ENCODE measurements around the gene KPTN. TPM values are rescaled to one million over a fixed set of nuclear protein-coding genes. Genes with fewer than 3 reads are reported as not detected.

Gene KPTN
- total and polyA plus RNA-seq, 4 donors, result 2.3 to 6.0 (median 4.0) TPM

DNA sequence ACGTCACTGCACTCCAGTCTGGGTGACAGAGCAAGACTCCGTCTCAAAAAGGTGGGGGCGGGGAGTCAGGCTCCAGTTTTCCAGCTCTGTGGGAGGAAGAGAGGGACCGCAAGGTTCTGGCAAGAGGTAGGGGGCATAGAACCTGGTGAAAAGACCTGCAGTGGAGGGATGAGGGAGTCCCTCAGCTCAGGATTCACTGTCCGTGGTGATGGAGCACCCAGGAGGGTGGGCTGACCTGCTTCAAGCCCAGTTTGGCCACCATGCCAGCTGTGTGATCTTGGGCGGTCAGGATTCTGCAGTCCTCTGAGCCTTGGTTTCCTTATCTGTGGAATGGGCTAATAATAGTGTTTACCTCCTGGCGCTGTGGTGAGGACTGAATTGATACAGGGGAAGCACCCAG is 33.5 kb downstream of the KPTN start:
- Histone ChIP-seq H3K27me3 (ENCODE audit: control insufficient read depth in 4 of 4, insufficient read depth in 4 of 4, low read length in 3 of 4) (peaks cover 3 to 12% (median 6%) of the 10 kb centered on the region in 4 donors), H3K4me3 (ENCODE audit: low read depth in 1 of 3, low read length in 3 of 3) (no peak overlapping the region), H3K36me3 (ENCODE audit: control insufficient read depth in 4 of 4, insufficient read depth in 3 of 4, low read depth in 1 of 4, low read length in 3 of 4) (no peaks in the 10 kb centered on the region), H3K4me1 (ENCODE audit: control insufficient read depth in 4 of 4, insufficient read depth in 4 of 4, low read length in 3 of 4) (peaks cover 0 to 11% (median 9%) of the 10 kb centered on the region in 4 donors), H3K9me3 (ENCODE audit: control insufficient read depth in 4 of 4, low read length in 3 of 4) (peaks cover 0 to 6% (median 1%) of the 10 kb centered on the region in 4 donors), H3K27ac (ENCODE audit: low read depth in 1 of 2, low read length in 2 of 2) (no peak overlapping the region), H3K9ac (ENCODE audit: low read depth in 1 of 2, low read length in 2 of 2) (no peak overlapping the region)
- TF ChIP-seq TAF1 (conservative IDR thresholded peaks at IDR 0.05) (no peak), SP1 (IDR thresholded peaks at IDR 0.05) (no peak), FOXA1 (IDR thresholded peaks at IDR 0.05) (no peak), JUND (IDR thresholded peaks at IDR 0.05) (no peak)
- no peak for DNase-seq (ENCODE audit: low spot score)
- 60% methylated on average over 7 of the region's 7 CpGs for WGBS

DNA sequence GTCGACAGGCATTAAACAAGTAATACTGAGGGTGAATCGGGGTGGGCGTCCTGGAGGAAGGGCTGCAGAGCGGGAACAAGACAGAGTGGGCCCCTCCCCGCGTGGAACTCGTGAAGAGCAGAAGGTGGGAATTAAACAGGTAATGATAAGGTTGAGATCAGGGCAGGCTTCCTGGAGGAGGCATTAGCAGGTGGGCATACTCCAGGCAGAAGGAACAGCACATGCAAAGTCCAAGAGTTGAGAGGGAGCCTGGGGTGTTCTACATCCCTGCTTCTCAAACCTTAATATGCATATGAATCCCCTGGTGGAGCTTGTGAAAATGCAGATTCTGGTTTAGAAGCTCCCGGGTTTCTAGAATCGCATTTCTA is 35.7 kb downstream of the KPTN start:
- TF ChIP-seq, protein P1, sequence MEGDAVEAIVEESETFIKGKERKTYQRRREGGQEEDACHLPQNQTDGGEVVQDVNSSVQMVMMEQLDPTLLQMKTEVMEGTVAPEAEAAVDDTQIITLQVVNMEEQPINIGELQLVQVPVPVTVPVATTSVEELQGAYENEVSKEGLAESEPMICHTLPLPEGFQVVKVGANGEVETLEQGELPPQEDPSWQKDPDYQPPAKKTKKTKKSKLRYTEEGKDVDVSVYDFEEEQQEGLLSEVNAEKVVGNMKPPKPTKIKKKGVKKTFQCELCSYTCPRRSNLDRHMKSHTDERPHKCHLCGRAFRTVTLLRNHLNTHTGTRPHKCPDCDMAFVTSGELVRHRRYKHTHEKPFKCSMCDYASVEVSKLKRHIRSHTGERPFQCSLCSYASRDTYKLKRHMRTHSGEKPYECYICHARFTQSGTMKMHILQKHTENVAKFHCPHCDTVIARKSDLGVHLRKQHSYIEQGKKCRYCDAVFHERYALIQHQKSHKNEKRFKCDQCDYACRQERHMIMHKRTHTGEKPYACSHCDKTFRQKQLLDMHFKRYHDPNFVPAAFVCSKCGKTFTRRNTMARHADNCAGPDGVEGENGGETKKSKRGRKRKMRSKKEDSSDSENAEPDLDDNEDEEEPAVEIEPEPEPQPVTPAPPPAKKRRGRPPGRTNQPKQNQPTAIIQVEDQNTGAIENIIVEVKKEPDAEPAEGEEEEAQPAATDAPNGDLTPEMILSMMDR (IDR thresholded peaks at IDR 0.05; ENCODE audit: low read depth, low read length, missing input control), result no peak
- no peak for TF ChIP-seq FOXA2 (IDR thresholded peaks at IDR 0.05)
- TF ChIP-seq, protein P2, sequence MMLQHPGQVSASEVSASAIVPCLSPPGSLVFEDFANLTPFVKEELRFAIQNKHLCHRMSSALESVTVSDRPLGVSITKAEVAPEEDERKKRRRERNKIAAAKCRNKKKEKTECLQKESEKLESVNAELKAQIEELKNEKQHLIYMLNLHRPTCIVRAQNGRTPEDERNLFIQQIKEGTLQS (IDR thresholded peaks at IDR 0.05), result no peak
- no peak for TF ChIP-seq HNF4G (IDR thresholded peaks at IDR 0.05)
- TF ChIP-seq JUND (IDR thresholded peaks at IDR 0.05), result no peak
- TF ChIP-seq FOXA1 (IDR thresholded peaks at IDR 0.05), result no peak
- TF ChIP-seq RXRA (IDR thresholded peaks at IDR 0.05), result no peak
- TF ChIP-seq GABPA (IDR thresholded peaks at IDR 0.05 in 1 of 2, conservative IDR thresholded peaks at IDR 0.05 in 1 of 2), result no peak
- no peak for TF ChIP-seq SP1 (IDR thresholded peaks at IDR 0.05)
- no peak for TF ChIP-seq YY1 (IDR thresholded peaks at IDR 0.05)
- TF ChIP-seq, protein P3, sequence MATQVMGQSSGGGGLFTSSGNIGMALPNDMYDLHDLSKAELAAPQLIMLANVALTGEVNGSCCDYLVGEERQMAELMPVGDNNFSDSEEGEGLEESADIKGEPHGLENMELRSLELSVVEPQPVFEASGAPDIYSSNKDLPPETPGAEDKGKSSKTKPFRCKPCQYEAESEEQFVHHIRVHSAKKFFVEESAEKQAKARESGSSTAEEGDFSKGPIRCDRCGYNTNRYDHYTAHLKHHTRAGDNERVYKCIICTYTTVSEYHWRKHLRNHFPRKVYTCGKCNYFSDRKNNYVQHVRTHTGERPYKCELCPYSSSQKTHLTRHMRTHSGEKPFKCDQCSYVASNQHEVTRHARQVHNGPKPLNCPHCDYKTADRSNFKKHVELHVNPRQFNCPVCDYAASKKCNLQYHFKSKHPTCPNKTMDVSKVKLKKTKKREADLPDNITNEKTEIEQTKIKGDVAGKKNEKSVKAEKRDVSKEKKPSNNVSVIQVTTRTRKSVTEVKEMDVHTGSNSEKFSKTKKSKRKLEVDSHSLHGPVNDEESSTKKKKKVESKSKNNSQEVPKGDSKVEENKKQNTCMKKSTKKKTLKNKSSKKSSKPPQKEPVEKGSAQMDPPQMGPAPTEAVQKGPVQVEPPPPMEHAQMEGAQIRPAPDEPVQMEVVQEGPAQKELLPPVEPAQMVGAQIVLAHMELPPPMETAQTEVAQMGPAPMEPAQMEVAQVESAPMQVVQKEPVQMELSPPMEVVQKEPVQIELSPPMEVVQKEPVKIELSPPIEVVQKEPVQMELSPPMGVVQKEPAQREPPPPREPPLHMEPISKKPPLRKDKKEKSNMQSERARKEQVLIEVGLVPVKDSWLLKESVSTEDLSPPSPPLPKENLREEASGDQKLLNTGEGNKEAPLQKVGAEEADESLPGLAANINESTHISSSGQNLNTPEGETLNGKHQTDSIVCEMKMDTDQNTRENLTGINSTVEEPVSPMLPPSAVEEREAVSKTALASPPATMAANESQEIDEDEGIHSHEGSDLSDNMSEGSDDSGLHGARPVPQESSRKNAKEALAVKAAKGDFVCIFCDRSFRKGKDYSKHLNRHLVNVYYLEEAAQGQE (IDR thresholded peaks at IDR 0.05), result no peak
- no peak for DNase-seq (ENCODE audit: low spot score)
- peaks cover 0 to 3% (median under 1%) of the 10 kb centered on the region in 4 donors for H3K9me3 ChIP-seq (ENCODE audit: control insufficient read depth in 4 of 4, low read length in 3 of 4)
- H3K36me3 ChIP-seq (ENCODE audit: control insufficient read depth in 4 of 4, insufficient read depth in 3 of 4, low read depth in 1 of 4, low read length in 3 of 4), result no peaks in the 10 kb centered on the region
- no peak overlapping the region for H3K4me3 ChIP-seq (ENCODE audit: low read depth in 1 of 3, low read length in 3 of 3)
- H3K9ac ChIP-seq (ENCODE audit: low read depth in 1 of 2, low read length in 2 of 2), result no peak overlapping the region
- no peak overlapping the region for H3K27ac ChIP-seq (ENCODE audit: low read depth in 1 of 2, low read length in 2 of 2)
- H3K27me3 ChIP-seq (ENCODE audit: control insufficient read depth in 4 of 4, insufficient read depth in 4 of 4, low read length in 3 of 4), result peaks cover 5 to 13% (median 9%) of the 10 kb centered on the region in 4 donors
- peaks cover 0 to 14% (median 9%) of the 10 kb centered on the region in 4 donors for H3K4me1 ChIP-seq (ENCODE audit: control insufficient read depth in 4 of 4, insufficient read depth in 4 of 4, low read length in 3 of 4)
- 30% methylated on average over 9 of the region's 9 CpGs for WGBS

All from liver (tissue), 9 donors.